A549 (cell line): ENCODE data around the gene IPP.

ENCODE experiments used
- BHLHE40 ChIP-seq: IDR thresholded peaks from 2 replicates; pipeline ENCODE4 v1.6.1; 2012; ENCODE audit warnings: low read depth, low read length, inconsistent platforms
- CBX2 ChIP-seq: fragments of 200-600 bp; sonication (generic); IDR thresholded peaks from 2 replicates; pipeline ENCODE4 v1.6.1; 2016; ENCODE audit warnings: low read depth, mild to moderate bottlenecking, borderline replicate concordance
- EP300 ChIP-seq, 2 experiments: fragments of >200 bp; sonication (Bioruptor Twin); formaldehyde crosslinking; IDR thresholded peaks; 2 replicates in 1 of 2; 3 replicates in 1 of 2; pipeline ENCODE4 v1.6.1; 2016 to 2017
- HEYL ChIP-seq: fragments of 250-450 bp; sonication (Bioruptor Pico); IDR thresholded peaks from 2 replicates; pipeline ENCODE4 v1.8.0; 2021; ENCODE audit warnings: mild to moderate bottlenecking, moderate library complexity
- MAZ ChIP-seq: fragments of 150-350 bp; IDR thresholded peaks from 2 replicates; pipeline ENCODE4 v1.6.1; 2014; ENCODE audit warnings: antibody characterized with exemption, low read depth, low read length, borderline replicate concordance
- POLR2A ChIP-seq: IDR thresholded peaks from 2 replicates; pipeline ENCODE4 v1.6.1; 2012; ENCODE audit warnings: mild to moderate bottlenecking, low read length
- POLR2AphosphoS2 ChIP-seq: conservative IDR thresholded peaks from 2 replicates; pipeline ENCODE4 v1.6.1; 2012; ENCODE audit warnings: low read length, improper control_type of control experiment, inconsistent platforms
- RAD21 ChIP-seq, 2 experiments: fragments of >200 bp in 1 of 2; sonication (Bioruptor Twin) in 1 of 2; formaldehyde crosslinking in 1 of 2; IDR thresholded peaks in 1 of 2; conservative IDR thresholded peaks in 1 of 2; 2 replicates in 1 of 2; 3 replicates in 1 of 2; pipeline ENCODE4 v1.6.1; 2012 to 2018; ENCODE audit warnings: inconsistent platforms in 1 of 2
- SMC3 ChIP-seq: fragments of >200 bp; sonication (Bioruptor Twin); formaldehyde crosslinking; IDR thresholded peaks from 3 replicates; pipeline ENCODE4 v1.6.1; 2018; ENCODE audit warnings: inconsistent platforms
- TF ChIP-seq, protein P1 (sequence below): fragments of >200 bp; sonication (Bioruptor Twin); formaldehyde crosslinking; IDR thresholded peaks from 3 replicates; pipeline ENCODE4 v1.5.1; 2016
- TF ChIP-seq, protein P2 (sequence below): IDR thresholded peaks from 2 replicates; pipeline ENCODE4 v1.6.1; 2012

DNA sequence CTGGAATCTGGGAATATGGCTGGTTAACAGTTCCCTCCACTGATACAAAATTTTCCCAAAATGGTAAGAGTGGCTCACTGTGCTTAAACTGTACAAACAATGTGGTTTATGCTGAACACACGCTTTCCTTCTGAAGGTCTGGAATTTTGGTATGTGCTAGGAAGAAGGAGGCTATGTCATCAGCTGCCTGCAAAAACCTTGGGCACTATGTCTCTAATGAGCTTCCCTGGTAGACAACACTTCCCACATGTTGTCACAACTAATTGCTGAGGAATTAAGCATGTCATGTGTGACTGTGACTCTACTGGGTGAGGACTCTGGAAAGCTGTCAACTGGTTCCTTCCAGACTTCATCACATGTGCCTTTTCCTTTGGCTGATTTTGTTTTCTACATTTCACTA lies 29.2 kb downstream of the IPP start:
- TF ChIP-seq, protein P1, sequence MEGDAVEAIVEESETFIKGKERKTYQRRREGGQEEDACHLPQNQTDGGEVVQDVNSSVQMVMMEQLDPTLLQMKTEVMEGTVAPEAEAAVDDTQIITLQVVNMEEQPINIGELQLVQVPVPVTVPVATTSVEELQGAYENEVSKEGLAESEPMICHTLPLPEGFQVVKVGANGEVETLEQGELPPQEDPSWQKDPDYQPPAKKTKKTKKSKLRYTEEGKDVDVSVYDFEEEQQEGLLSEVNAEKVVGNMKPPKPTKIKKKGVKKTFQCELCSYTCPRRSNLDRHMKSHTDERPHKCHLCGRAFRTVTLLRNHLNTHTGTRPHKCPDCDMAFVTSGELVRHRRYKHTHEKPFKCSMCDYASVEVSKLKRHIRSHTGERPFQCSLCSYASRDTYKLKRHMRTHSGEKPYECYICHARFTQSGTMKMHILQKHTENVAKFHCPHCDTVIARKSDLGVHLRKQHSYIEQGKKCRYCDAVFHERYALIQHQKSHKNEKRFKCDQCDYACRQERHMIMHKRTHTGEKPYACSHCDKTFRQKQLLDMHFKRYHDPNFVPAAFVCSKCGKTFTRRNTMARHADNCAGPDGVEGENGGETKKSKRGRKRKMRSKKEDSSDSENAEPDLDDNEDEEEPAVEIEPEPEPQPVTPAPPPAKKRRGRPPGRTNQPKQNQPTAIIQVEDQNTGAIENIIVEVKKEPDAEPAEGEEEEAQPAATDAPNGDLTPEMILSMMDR, result no peak
- no peak for TF ChIP-seq HEYL (CRISPR knock-in tag)
- no peak for TF ChIP-seq EP300 (IDR thresholded peaks at IDR 0.05)
- TF ChIP-seq BHLHE40, result no peak
- TF ChIP-seq RAD21 (conservative IDR thresholded peaks at IDR 0.05 in 1 of 2, IDR thresholded peaks at IDR 0.05 in 1 of 2), result no peak
- TF ChIP-seq, protein P2, sequence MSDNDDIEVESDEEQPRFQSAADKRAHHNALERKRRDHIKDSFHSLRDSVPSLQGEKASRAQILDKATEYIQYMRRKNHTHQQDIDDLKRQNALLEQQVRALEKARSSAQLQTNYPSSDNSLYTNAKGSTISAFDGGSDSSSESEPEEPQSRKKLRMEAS, result no peak
- no peak for TF ChIP-seq MAZ
- no peak for TF ChIP-seq CBX2
- TF ChIP-seq POLR2A, result no peak
- no peak for TF ChIP-seq SMC3
- TF ChIP-seq POLR2AphosphoS2, result no peak
